GM12872 (cell line): ENCODE measurements around the gene CDCP1.

Experiments
- TF ChIP-seq, protein P1 (sequence below): IDR thresholded peaks from 3 replicates; pipeline ENCODE4 v1.5.1; 2011; ENCODE audit warnings: low read depth, mild to moderate bottlenecking, low read length, moderate library complexity; ENCODE audit not compliant: insufficient read depth

Gene CDCP1

DNA sequence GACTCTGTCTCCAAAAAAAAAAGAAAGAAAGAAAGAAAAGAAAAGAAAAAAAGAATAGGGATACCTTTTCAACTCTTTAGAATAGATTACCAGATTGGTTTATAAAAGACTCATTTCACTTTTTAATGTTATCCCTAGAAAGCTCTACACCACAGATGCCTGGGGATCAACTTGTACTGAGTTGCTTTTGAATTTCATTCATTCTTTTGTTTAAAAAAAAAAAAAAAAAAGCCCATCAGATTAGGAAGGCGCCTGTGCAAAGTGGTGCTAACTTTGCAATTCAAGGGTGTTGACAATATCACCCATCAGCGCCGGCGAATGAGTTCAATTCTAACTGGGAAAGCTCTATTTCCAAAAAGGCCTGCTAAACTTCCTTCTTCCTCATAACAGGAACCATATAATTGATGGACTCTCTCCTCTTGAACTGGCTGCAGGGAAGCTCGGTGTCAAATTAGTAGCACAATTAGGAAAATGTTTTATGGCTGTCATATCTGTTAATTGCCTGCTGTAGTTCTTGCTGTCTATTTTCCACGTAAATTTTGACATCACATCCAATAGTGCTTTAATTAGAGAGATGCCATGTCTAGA is 48.8 kb downstream of the CDCP1 start:
- TF ChIP-seq, protein P1, sequence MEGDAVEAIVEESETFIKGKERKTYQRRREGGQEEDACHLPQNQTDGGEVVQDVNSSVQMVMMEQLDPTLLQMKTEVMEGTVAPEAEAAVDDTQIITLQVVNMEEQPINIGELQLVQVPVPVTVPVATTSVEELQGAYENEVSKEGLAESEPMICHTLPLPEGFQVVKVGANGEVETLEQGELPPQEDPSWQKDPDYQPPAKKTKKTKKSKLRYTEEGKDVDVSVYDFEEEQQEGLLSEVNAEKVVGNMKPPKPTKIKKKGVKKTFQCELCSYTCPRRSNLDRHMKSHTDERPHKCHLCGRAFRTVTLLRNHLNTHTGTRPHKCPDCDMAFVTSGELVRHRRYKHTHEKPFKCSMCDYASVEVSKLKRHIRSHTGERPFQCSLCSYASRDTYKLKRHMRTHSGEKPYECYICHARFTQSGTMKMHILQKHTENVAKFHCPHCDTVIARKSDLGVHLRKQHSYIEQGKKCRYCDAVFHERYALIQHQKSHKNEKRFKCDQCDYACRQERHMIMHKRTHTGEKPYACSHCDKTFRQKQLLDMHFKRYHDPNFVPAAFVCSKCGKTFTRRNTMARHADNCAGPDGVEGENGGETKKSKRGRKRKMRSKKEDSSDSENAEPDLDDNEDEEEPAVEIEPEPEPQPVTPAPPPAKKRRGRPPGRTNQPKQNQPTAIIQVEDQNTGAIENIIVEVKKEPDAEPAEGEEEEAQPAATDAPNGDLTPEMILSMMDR, result no peak

DNA sequence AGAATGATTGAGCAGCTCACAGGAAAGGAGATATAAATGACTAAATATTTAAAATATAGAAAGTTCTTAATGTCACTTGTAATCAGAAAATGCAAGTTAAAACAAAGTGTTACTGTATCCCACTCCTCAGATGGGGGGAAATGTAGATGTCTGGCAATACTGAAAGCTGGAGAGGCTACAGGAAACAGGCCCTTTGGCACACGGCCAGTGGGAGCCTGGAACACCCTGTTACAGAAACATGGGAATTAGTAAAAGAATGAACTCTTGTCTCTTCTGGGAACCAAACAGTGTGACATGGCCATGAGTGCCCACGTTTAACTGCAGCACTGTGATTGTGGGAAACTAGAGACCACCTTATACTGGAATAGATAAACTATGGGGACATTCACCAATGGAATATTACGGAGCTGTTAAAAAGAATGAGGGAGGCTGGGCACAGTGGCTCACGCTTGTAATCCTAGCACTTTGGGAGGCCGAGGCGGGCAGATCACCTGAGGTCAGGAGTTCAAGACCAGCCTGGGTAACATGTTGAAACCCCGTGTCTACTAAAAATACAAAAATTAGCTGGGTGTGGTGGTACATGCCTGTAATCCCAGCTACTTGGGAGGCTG is 50.2 kb downstream of the CDCP1 start:
- TF ChIP-seq, protein P1, result no peak

DNA sequence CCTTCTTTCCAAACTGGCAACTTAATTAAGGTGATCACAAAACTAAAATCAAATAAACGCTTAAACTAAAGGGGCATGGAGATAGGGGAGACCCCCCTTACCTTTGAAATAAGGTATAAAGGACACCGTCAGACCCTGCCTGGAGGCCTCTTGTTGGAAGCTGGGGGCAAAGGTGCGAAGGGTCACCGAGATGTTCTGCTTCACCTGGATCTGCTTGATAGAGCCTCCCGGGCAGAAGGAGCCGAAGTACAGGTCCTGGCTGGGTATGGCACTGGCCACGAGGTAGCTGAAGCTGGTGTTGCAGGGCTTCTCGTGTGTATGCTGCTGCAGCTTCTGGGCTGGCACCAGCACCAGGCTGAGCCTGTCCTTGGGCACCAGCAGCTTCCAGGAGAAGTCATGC is 53.0 kb downstream of the CDCP1 start:
- TF ChIP-seq, protein P1, result no peak

- TF ChIP-seq, protein P1, result no peak
These were observed 53.8 kb downstream of the CDCP1 start for GRCh38 chr3:45092132-45093031.

- TF ChIP-seq, protein P1, result no peak
These were observed 55.3 kb downstream of the CDCP1 start for GRCh38 chr3:45090855-45091254.

GRCh38 chr3:45088543-45089358 is 57.4 kb downstream of the CDCP1 start:
- TF ChIP-seq, protein P1, result no peak

GRCh38 chr3:45087155-45087554 is 59.0 kb downstream of the CDCP1 start:
- TF ChIP-seq, protein P1, result no peak
